DOHH2 (cell line): ENCODE results near the gene CDKN1C.

ENCODE experiments used
- H3F3A ChIP-seq: fragments of 200-600 bp; sonication (generic), shearing (Covaris generic); 2 replicates; pipeline ENCODE4 v1.6.0; 2016; ENCODE audit warnings: antibody characterized with exemption, mild to moderate bottlenecking; ENCODE audit not compliant: control insufficient read depth, insufficient read depth
- H3K27ac ChIP-seq: fragments of 200-600 bp; sonication (generic); 2 replicates; pipeline ENCODE4 v1.5.1; 2014; ENCODE audit warnings: low read depth, mild to moderate bottlenecking, low read length, moderate library complexity
- H3K27me3 ChIP-seq: fragments of 200-600 bp; sonication (generic); 2 replicates; pipeline ENCODE4 v1.6.1; 2014; ENCODE audit warnings: mild to moderate bottlenecking, low read length, mixed read lengths; ENCODE audit not compliant: control insufficient read depth
- H3K36me3 ChIP-seq: fragments of 200-600 bp; sonication (generic); 2 replicates; pipeline ENCODE4 v1.6.1; 2014; ENCODE audit warnings: mild to moderate bottlenecking, low read length, moderate library complexity, mixed read lengths; ENCODE audit not compliant: control insufficient read depth
- H3K4me1 ChIP-seq: fragments of 200-600 bp; sonication (generic); 2 replicates; pipeline ENCODE4 v1.6.1; 2014; ENCODE audit warnings: mild to moderate bottlenecking, low read length, mixed read lengths; ENCODE audit not compliant: control insufficient read depth
- H3K4me2 ChIP-seq: fragments of 200-600 bp; sonication (generic); 2 replicates; pipeline ENCODE4 v1.6.0; 2014; ENCODE audit warnings: mild to moderate bottlenecking, low read length, moderate library complexity
- H3K4me3 ChIP-seq: fragments of 200-600 bp; sonication (generic); 2 replicates; pipeline ENCODE4 v1.5.1; 2014; ENCODE audit warnings: mild to moderate bottlenecking, low read length, mixed read lengths
- H3K79me2 ChIP-seq: fragments of 200-600 bp; sonication (generic); 2 replicates; pipeline ENCODE4 v1.6.1; 2014; ENCODE audit warnings: mild to moderate bottlenecking, low read length, mixed read lengths; ENCODE audit not compliant: control insufficient read depth
- H3K9me2 ChIP-seq: fragments of 200-600 bp; sonication (generic); replicated peaks from 2 replicates; pipeline ENCODE4 v1.6.1; 2014; ENCODE audit warnings: mild to moderate bottlenecking, low read length, mixed read lengths; ENCODE audit not compliant: control insufficient read depth
- H3K9me3 ChIP-seq: fragments of 200-600 bp; sonication (generic); 2 replicates; pipeline ENCODE4 v1.6.1; 2014; ENCODE audit warnings: antibody characterized with exemption, low read length, mixed read lengths; ENCODE audit not compliant: control insufficient read depth, insufficient read depth
- H4K20me1 ChIP-seq: fragments of 200-600 bp; sonication (generic); 2 replicates; pipeline ENCODE4 v1.6.0; 2014; ENCODE audit warnings: low read depth, mild to moderate bottlenecking, antibody characterized with exemption, low read length, moderate library complexity; ENCODE audit not compliant: control insufficient read depth, insufficient read depth
- EZH2phosphoT487 ChIP-seq: fragments of 200-600 bp; sonication (generic); IDR thresholded peaks from 2 replicates; pipeline ENCODE4 v1.6.1; 2017; ENCODE audit warnings: borderline replicate concordance, mild to moderate bottlenecking, antibody characterized with exemption, low read length, moderate library complexity, mixed read lengths
- TF ChIP-seq, protein P1 (sequence below): fragments of 200-600 bp; sonication (generic); IDR thresholded peaks from one replicate; pipeline ENCODE4 v1.5.1; 2014; ENCODE audit warnings: antibody characterized with exemption, mild to moderate bottlenecking, low read depth, low read length; ENCODE audit not compliant: poor library complexity, severe bottlenecking

The CDKN1C gene

DNA sequence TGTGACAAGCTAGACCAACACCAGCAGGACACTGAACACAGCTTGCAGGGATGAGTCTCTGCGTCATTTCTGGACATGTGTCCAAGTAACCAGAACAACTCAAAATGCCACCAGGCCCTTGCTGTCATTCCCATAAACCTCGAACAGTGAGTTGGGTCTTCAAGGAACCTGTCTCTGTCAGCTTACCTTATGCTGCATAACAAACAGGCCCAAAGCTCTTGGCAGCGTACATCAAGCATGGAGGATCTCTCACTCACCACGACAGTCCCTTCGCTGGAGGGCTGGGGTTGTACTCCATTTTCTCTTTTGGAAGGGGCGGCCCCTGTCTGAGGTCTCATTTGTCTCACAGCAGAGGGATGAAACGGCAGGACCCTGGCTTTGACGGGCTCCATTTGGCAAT lies 6.8 kb downstream of the CDKN1C start:
- no peaks in the 10 kb centered on the region for H3K9me3 ChIP-seq
- H4K20me1 ChIP-seq = no peaks in the 10 kb centered on the region
- no peaks in the 10 kb centered on the region for H3K4me1 ChIP-seq
- H3K27ac ChIP-seq = no peak overlapping the region
- TF ChIP-seq EZH2phosphoT487 = no peak
- TF ChIP-seq, protein P1, sequence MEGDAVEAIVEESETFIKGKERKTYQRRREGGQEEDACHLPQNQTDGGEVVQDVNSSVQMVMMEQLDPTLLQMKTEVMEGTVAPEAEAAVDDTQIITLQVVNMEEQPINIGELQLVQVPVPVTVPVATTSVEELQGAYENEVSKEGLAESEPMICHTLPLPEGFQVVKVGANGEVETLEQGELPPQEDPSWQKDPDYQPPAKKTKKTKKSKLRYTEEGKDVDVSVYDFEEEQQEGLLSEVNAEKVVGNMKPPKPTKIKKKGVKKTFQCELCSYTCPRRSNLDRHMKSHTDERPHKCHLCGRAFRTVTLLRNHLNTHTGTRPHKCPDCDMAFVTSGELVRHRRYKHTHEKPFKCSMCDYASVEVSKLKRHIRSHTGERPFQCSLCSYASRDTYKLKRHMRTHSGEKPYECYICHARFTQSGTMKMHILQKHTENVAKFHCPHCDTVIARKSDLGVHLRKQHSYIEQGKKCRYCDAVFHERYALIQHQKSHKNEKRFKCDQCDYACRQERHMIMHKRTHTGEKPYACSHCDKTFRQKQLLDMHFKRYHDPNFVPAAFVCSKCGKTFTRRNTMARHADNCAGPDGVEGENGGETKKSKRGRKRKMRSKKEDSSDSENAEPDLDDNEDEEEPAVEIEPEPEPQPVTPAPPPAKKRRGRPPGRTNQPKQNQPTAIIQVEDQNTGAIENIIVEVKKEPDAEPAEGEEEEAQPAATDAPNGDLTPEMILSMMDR = no peak
- H3K9me2 ChIP-seq = no peaks in the 10 kb centered on the region
- no peaks in the 10 kb centered on the region for H3K79me2 ChIP-seq
- no peaks in the 10 kb centered on the region for H3F3A ChIP-seq
- no peak overlapping the region for H3K4me2 ChIP-seq
- no peaks in the 10 kb centered on the region for H3K36me3 ChIP-seq
- no peaks in the 10 kb centered on the region for H3K27me3 ChIP-seq
- H3K4me3 ChIP-seq = no peak overlapping the region

DNA sequence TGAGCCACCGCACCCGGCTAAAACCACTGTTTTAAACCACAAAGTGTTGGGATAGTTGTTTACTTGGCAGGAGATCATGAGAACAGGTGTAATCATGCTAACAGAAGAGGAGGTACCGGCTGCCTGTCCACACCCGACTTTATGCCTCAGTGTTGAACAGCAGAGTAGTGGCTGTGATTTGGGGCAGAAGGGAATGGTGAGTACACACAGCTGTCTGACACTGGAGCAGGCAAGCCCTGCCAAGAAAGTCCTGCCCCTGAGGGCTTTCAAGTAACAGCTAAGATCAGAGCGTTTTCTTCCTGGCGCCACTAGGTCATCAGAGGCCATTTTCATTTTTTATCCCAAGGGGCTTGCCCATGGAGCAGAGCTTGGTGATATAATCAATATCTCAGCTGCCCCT lies 8.1 kb downstream of the CDKN1C start:
- H3K4me1 ChIP-seq = no peaks in the 10 kb centered on the region
- H3F3A ChIP-seq = no peaks in the 10 kb centered on the region
- H3K9me3 ChIP-seq = no peaks in the 10 kb centered on the region
- no peaks in the 10 kb centered on the region for H3K36me3 ChIP-seq
- no peaks in the 10 kb centered on the region for H3K9me2 ChIP-seq
- H3K4me2 ChIP-seq = no peak overlapping the region
- H3K27ac ChIP-seq = no peak overlapping the region
- H3K4me3 ChIP-seq = no peak overlapping the region
- H3K79me2 ChIP-seq = no peaks in the 10 kb centered on the region
- no peaks in the 10 kb centered on the region for H3K27me3 ChIP-seq
- no peaks in the 10 kb centered on the region for H4K20me1 ChIP-seq
- TF ChIP-seq EZH2phosphoT487 = no peak
- TF ChIP-seq, protein P1 = no peak

DNA sequence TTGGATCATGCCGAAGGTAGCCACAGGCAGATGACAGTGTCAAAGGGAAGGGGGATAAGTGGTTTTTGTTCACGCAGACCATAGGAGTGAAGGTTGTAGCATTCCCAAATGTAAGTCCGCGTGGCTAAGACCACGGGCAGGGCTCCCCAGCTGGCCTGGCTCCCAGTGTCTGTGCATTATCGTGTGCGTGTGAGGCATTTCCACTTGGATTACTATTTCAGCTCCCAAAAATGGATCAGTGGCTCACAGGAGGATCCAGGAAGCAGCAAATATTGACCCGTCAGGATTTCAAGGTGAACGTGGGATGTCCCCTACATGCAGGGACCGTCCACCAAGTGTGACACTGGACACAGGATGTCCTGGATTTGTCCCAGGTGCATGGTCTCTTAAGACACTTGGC lies 10.6 kb downstream of the CDKN1C start:
- no peaks in the 10 kb centered on the region for H3K79me2 ChIP-seq
- no peak overlapping the region for H3K4me2 ChIP-seq
- H3K4me1 ChIP-seq = no peaks in the 10 kb centered on the region
- H3K27me3 ChIP-seq = no peaks in the 10 kb centered on the region
- TF ChIP-seq, protein P1 = no peak
- TF ChIP-seq EZH2phosphoT487 = no peak
- no peaks in the 10 kb centered on the region for H3F3A ChIP-seq
- H3K4me3 ChIP-seq = no peak overlapping the region
- no peak overlapping the region for H3K27ac ChIP-seq
- H4K20me1 ChIP-seq = no peaks in the 10 kb centered on the region
- H3K9me2 ChIP-seq = no peaks in the 10 kb centered on the region
- H3K36me3 ChIP-seq = no peaks in the 10 kb centered on the region
- no peaks in the 10 kb centered on the region for H3K9me3 ChIP-seq
